LNCAP (cell line): ENCODE data around the gene RPS6KA5.

Experiments used
- CTCF ChIP-seq: fragments of 450-650 bp; IDR thresholded peaks from 2 replicates; pipeline ENCODE4 v1.5.1; 2017; ENCODE audit warnings: mild to moderate bottlenecking

RPS6KA5 gene

GRCh38 chr14:90936757-90937440 is 123.5 kb downstream of the RPS6KA5 start:
- no peak for TF ChIP-seq CTCF

- TF ChIP-seq CTCF: no peak
Observed at GRCh38 chr14:90924621-90925340, 135.7 kb downstream of the RPS6KA5 start.

GRCh38 chr14:90922141-90922540 is 138.3 kb downstream of the RPS6KA5 start:
- TF ChIP-seq CTCF: no peak

- TF ChIP-seq CTCF: no peak
Observed at GRCh38 chr14:90911121-90911520, 149.3 kb downstream of the RPS6KA5 start.

GRCh38 chr14:90907178-90907577 is 153.3 kb downstream of the RPS6KA5 start:
- no peak for TF ChIP-seq CTCF

GRCh38 chr14:90905531-90905930 is 154.9 kb downstream of the RPS6KA5 start:
- TF ChIP-seq CTCF: no peak

GRCh38 chr14:90903101-90903500 is 157.3 kb downstream of the RPS6KA5 start:
- peak; percentile 86 for TF ChIP-seq CTCF
